AG20443 (cell line): ENCODE data around the gene SFXN4.
A peak's percentile ranks its signal among the peaks of the same experiment; 100 is the strongest.
"Not testable (repeated sequence)": the region's sequence is repeated elsewhere in the genome, so short reads cannot be mapped to it uniquely, and the experiment has no call there.

Experiments used
- DNase-seq: peaks from one replicate; pipeline ENCODE4 v3.0.0; 2012; ENCODE audit warnings: low spot score, mixed read lengths

SFXN4 gene

DNA sequence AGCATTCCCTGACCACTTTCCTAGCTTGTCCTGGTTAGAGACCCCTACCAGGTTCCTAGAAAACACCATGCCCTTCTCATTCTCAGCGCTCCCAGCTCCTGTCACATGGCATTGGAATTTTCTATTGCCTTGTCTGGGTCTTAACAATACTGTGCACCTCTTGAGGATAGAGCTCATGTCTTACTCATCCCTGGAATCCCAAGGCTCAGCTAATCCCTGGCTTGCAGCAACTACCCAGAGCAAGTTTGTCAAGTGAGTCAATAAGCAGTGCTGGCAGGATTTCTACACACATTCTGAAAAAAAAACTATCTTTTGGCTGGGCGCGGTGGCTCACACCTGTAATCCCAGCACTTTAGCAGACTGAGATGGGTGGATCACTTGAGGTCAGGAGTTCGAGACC, 24.8 kb upstream of the SFXN4 start:
- DNase-seq: peak; percentile 91

DNA sequence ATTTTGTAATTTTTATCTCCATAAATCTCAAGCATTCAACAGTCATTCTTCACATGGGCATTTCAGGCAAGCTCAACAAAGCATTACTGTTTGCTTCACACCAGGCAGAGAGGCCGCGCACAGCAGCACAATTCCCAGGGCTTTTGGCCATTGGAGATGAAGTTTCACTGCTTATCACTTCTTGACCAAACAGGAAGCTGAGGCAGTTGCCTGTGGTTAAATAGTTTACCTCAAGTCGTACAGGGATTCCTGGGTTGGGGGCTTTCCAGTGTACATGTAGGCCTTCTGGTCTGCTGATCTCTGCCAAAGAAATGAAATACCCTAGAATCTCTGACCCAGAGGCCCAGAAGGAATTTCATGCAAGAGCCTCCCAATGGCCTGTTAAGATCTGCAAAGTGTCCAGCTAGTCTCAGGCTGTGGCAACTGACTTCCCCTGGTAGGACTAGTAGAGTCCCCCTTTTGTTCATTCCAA, 24.3 kb upstream of the SFXN4 start:
- no peak for DNase-seq

GRCh38 chr10:119183664-119184412, 18.3 kb upstream of the SFXN4 start:
- DNase-seq: no peak

- DNase-seq: not testable (repeated sequence)
Observed at GRCh38 chr10:119180850-119181400, 15.4 kb upstream of the SFXN4 start.

- DNase-seq: peak; percentile 96
Observed at GRCh38 chr10:119178372-119179119, 13.0 kb upstream of the SFXN4 start, which contains the start of gene PRDX3. PRDX3 (minus strand) TSS chr10:119178812; CDS start chr10:119178790, 22 bp downstream.

GRCh38 chr10:119177708-119178371, 12.3 kb upstream of the SFXN4 start:
- no peak for DNase-seq

GRCh38 chr10:119176166-119176565, 10.7 kb upstream of the SFXN4 start:
- no peak for DNase-seq

- no peak for DNase-seq
Observed at GRCh38 chr10:119174109-119174508, 8.6 kb upstream of the SFXN4 start.

DNA sequence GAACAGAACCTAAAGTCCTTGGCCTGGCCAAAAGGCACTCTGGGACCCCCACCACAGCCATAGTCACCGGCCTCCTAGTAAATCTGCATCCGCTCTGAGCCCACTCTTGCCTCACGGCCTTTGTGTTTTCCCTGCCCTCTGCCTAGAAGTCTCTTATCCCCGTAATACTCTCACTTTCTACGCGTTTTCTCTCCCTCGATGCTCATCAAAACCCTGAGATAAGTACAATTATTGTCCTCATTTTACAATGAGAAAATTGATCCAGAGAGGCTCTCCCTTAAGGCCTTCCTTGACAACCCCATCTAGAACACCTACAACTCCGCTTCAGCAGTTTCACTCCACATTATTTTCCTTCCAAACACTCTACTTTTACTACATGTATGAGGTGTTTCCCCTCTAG, 1.5 kb upstream of the SFXN4 start:
- DNase-seq: no peak

DNA sequence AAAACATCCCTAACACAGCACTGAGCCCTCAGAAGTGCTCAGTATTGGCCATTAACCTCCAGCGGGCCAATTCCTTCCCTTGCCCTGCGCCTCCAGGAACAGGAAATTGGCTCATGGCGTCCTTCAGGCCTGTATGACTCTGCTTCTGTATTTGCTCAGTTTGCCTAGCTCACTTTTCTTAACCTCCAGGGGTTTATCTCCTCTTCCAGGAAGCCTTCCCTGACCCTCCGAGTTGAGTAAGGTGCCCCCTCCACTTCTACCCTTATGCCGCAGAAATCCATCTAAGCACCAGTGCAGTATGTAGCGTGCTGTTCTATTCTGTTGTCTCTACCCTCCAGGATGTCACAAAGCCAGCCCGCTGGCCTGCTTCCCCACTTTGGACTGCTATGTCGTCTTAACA, 1.1 kb upstream of the SFXN4 start:
- no peak for DNase-seq

DNA sequence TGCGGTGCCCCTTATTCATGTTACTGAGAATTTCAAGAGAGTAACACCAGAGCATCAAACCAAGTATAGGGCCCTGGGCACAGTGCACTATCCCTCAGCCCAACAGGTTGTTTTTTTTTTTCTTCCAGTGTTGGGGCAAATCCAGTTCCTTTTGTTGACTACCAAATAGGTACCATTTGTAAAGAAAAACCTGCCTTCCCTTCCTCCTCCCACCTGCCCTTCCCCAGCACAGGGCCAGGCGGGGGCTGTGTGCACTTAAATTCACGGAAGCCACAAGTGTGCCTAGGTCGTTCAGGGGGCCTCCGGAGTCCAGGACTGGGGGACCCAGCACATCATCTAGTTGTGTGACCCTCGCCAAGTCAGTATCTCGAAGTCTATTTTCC, 595 bp upstream of the SFXN4 start:
- DNase-seq: no peak

- no peak for DNase-seq
Observed at GRCh38 chr10:119162452-119163092, 2.9 kb downstream of the SFXN4 start.

DNA sequence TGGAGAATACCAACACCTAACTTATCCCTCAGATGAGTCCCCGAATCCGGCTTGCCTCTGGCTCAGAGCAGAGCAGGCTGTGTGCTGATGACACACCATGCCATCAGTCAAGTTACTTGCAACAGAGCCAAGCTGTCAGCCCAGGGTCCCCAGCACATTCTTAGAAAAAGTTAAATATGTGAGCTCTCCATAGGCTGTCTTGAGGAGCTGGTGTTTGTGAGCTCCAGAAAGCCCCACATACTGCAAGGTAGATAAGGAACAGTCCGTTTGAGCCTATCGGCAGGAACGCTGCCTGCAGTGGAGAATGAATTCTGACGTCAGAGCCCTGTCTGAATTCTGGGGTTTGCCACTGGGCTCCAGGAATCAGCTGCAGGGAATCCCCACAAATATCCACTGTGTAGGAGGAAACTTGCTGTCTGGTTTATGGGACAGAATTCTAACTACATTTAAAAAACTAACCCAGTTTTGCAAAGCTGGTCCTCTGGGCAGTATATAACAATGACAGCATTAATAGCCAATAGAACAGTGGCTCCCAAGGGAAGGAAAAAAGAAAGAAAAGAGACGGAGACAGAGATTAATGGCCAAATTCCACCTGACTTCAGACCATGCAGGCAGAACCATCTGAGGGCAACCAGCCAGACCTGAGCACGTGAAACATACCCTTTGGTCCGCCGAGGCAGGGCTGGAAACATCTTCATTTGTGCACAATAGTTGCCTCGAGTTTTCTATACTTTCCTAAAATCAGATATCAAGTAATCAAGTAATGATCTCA, 3.6 kb downstream of the SFXN4 start:
- DNase-seq: peak; percentile 42

DNA sequence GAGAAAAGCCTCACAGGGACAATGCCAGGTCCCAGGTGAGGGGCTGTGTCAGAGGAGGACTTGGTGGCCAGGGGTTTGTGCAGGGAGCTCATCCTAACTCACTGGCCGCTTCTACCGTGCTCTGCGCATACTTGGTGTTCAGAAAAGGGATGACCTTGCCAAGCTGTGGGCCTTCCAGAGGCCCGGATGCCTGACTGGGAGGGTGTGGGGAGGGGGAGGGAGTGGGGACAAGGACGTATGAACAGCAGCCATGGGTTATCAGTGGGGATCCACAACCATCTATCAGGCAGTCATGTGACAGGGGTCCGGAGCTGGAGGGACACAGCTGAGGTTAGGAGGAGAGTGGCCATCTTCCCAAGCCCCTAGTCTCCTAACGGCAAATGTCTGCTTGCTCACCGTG, 6.2 kb downstream of the SFXN4 start:
- no peak for DNase-seq

GRCh38 chr10:119153661-119154060, 11.9 kb downstream of the SFXN4 start:
- DNase-seq: no peak

DNA sequence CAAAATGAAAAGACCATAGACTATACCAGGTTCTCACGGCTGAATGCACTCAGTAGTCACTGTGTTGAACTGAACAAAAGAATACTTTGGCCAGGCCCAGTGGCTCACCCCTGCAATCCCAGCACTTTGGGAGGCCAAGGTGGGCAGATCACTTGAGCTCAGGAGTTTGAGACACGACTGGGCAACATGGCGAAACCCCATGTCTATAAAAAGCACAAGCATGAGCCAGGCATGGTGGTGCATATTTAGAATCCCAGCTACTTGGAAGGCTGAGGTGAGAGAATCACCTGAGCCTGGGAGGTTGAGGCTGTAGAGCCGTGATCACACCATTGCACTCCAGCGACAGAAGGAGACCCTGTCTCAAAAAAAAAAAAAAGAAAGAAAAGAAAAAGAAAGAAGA, 12.5 kb downstream of the SFXN4 start:
- no peak for DNase-seq

DNA sequence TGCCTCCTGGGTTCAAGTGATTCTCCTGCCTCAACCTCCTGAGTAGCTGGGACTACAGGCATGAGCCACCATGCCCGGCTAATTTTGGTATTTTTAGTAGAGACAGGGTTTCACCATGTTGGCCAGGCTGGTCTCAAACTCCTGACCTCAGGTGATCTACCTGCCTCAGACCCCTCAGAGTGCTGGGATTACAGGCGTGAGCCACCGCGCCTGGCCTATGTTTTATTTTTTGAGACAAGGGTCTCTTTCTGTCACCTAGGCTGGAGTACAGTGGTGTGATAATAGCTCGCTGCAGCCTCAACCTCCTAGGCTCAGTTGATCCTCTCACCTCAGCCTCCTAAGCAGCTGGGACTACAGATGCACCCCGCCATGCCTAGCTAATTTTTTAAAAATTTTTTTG, 13.9 kb downstream of the SFXN4 start:
- not testable (repeated sequence) for DNase-seq

- no peak for DNase-seq
Observed at GRCh38 chr10:119149729-119150128, 15.8 kb downstream of the SFXN4 start.

DNA sequence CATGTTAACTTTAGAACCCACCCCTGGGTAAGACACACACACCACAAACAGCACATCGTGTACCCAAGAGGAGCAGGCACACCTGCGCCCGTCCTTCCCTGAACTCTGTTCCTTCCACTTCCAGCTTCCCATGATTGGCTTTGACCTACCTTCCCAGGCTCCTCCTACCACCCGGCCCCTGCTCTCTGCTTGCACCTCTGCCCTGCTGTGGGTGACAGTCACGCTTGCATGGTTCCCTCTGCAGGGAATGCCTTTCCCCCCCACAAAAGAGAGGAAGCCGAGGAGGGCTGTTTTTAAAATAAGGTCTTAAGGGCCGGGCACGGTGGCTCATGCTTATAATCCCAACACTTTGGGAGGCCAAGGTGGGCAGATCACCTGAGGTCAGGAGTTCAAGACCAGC, 16.4 kb downstream of the SFXN4 start:
- DNase-seq: no peak

- no peak for DNase-seq
Observed at GRCh38 chr10:119143657-119144056, 21.9 kb downstream of the SFXN4 start.

GRCh38 chr10:119140603-119141245, 24.8 kb downstream of the SFXN4 start:
- no peak for DNase-seq
